HEK293 (cell line): ENCODE results near the gene ADAMTS13.

Experiments used
- CTCF ChIA-PET: fragments of 350-600 bp; formaldehyde crosslinking; extraction: SDS; loops from one replicate; lab custom pipeline; 2021; ENCODE audit warnings: antibody characterized with exemption; lab: Yijun Ruan, JAX
- POLR2A ChIA-PET: fragments of 300-600 bp; formaldehyde crosslinking; extraction: SDS; loops from one replicate; lab custom pipeline; 2020; ENCODE audit warnings: antibody characterized with exemption, inconsistent platforms; lab: Yijun Ruan, JAX
- H3K27ac ChIP-seq: fragments of 200-500 bp; sonication (Bioruptor generic); 2 replicates; pipeline ENCODE4 v1.5.1; 2014; ENCODE audit warnings: low read depth, low read length, control low read depth, inconsistent platforms; ENCODE audit errors: extremely low read depth
- H3K36me3 ChIP-seq, 2 experiments: fragments of 200-500 bp in 1 of 2; sonication (Bioruptor generic) in 1 of 2; 1 replicate in 1 of 2; 2 replicates in 1 of 2; pipeline ENCODE4 v1.5.1; 2014 to 2017; ENCODE audit warnings: inconsistent platforms in 2 of 2, low read length in 2 of 2; ENCODE audit not compliant: control insufficient read depth in 2 of 2, insufficient read depth in 1 of 2
- H3K4me1 ChIP-seq: fragments of 200-500 bp; sonication (Bioruptor generic); 2 replicates; pipeline ENCODE4 v1.5.1; 2014; ENCODE audit warnings: mild to moderate bottlenecking, low read length, inconsistent platforms; ENCODE audit not compliant: control insufficient read depth, insufficient read depth
- H3K4me3 ChIP-seq: 2 replicates; pipeline ENCODE4 v1.5.1; 2011; ENCODE audit warnings: low read depth, mild to moderate bottlenecking, control low read depth, low read length, moderate library complexity
- H3K9me3 ChIP-seq: fragments of 200-500 bp; sonication (Bioruptor generic); 2 replicates; pipeline ENCODE4 v1.5.1; 2014; ENCODE audit warnings: low read depth, low read length, inconsistent platforms; ENCODE audit not compliant: control insufficient read depth, insufficient read depth
- HOXA7 ChIP-seq: sonication (generic); formaldehyde crosslinking; IDR thresholded peaks from 2 replicates; pipeline ENCODE4 v1.8.1; 2022; ENCODE audit warnings: missing genetic modification reagents, borderline replicate concordance
- OSR2 ChIP-seq: fragments of 450-650 bp; formaldehyde crosslinking; IDR thresholded peaks from 2 replicates; pipeline ENCODE4 v1.5.1; 2016; ENCODE audit warnings: missing biosample characterization, missing genetic modification characterization
- RBAK ChIP-seq: fragments of 450-650 bp; formaldehyde crosslinking; IDR thresholded peaks from 2 replicates; pipeline ENCODE4 v1.5.1; 2016; ENCODE audit warnings: missing biosample characterization, missing genetic modification characterization
- SCRT1 ChIP-seq: fragments of 450-650 bp; formaldehyde crosslinking; IDR thresholded peaks from 2 replicates; pipeline ENCODE4 v1.5.1; 2016; ENCODE audit warnings: missing biosample characterization, missing genetic modification characterization, borderline replicate concordance
- SCRT2 ChIP-seq: fragments of 450-650 bp; formaldehyde crosslinking; IDR thresholded peaks from 2 replicates; pipeline ENCODE4 v1.5.1; 2016; ENCODE audit warnings: missing biosample characterization, missing genetic modification characterization
- WT1 ChIP-seq: fragments of 450-650 bp; formaldehyde crosslinking; IDR thresholded peaks from 2 replicates; pipeline ENCODE4 v1.5.1; 2016; ENCODE audit warnings: missing biosample characterization, missing genetic modification characterization
- ZIC2 ChIP-seq: fragments of 450-650 bp; formaldehyde crosslinking; IDR thresholded peaks from 2 replicates; pipeline ENCODE4 v1.5.1; 2016; ENCODE audit warnings: missing biosample characterization, missing genetic modification characterization
- ZNF121 ChIP-seq: fragments of 450-650 bp; formaldehyde crosslinking; IDR thresholded peaks from 2 replicates; pipeline ENCODE4 v1.5.1; 2016; ENCODE audit warnings: missing biosample characterization, missing genetic modification characterization
- ZNF223 ChIP-seq: fragments of 450-650 bp; formaldehyde crosslinking; IDR thresholded peaks from 2 replicates; pipeline ENCODE4 v1.5.1; 2016; ENCODE audit warnings: missing biosample characterization, missing genetic modification characterization
- ZNF350 ChIP-seq: fragments of 450-650 bp; formaldehyde crosslinking; IDR thresholded peaks from 2 replicates; pipeline ENCODE4 v1.5.0; 2017; ENCODE audit warnings: missing biosample characterization, mild to moderate bottlenecking, missing genetic modification characterization
- ZNF544 ChIP-seq: fragments of 450-650 bp; formaldehyde crosslinking; IDR thresholded peaks from 2 replicates; pipeline ENCODE4 v1.5.0; 2017; ENCODE audit warnings: missing biosample characterization, missing genetic modification characterization
- ZNF549 ChIP-seq: fragments of 450-650 bp; IDR thresholded peaks from 2 replicates; pipeline ENCODE4 v1.5.1; 2018; ENCODE audit warnings: missing biosample characterization, missing genetic modification characterization, mild to moderate bottlenecking, inconsistent platforms, moderate library complexity
- ZNF660 ChIP-seq: fragments of 450-650 bp; IDR thresholded peaks from 2 replicates; pipeline ENCODE4 v1.5.1; 2018; ENCODE audit warnings: missing biosample characterization, mild to moderate bottlenecking, missing genetic modification characterization
- ZNF701 ChIP-seq: fragments of 450-650 bp; formaldehyde crosslinking; IDR thresholded peaks from 2 replicates; pipeline ENCODE4 v1.5.1; 2016; ENCODE audit warnings: missing biosample characterization, missing genetic modification characterization
- ZNF777 ChIP-seq: fragments of 450-650 bp; formaldehyde crosslinking; IDR thresholded peaks from 2 replicates; pipeline ENCODE4 v1.5.1; 2017; ENCODE audit warnings: missing biosample characterization, missing genetic modification characterization, borderline replicate concordance
- TF ChIP-seq, protein P1 (sequence below): fragments of 450-650 bp; formaldehyde crosslinking; optimal IDR thresholded peaks from 2 replicates; pipeline ENCODE3; 2016; ENCODE audit warnings: missing biosample characterization, mild to moderate bottlenecking, missing genetic modification characterization
- TF ChIP-seq, protein P2 (sequence below): fragments of 450-650 bp; formaldehyde crosslinking; IDR thresholded peaks from 2 replicates; pipeline ENCODE4 v1.5.1; 2017; ENCODE audit warnings: missing biosample characterization, mild to moderate bottlenecking, missing genetic modification characterization, moderate library complexity
- TF ChIP-seq, protein P3 (sequence below): fragments of 450-650 bp; IDR thresholded peaks from 2 replicates; pipeline ENCODE4 v1.5.1; 2018; ENCODE audit warnings: missing biosample characterization, mild to moderate bottlenecking, missing genetic modification characterization
- TF ChIP-seq, protein P4 (sequence below): fragments of 450-650 bp; formaldehyde crosslinking; IDR thresholded peaks from 2 replicates; pipeline ENCODE4 v1.5.1; 2016; ENCODE audit warnings: missing biosample characterization, missing genetic modification characterization

Gene ADAMTS13

DNA sequence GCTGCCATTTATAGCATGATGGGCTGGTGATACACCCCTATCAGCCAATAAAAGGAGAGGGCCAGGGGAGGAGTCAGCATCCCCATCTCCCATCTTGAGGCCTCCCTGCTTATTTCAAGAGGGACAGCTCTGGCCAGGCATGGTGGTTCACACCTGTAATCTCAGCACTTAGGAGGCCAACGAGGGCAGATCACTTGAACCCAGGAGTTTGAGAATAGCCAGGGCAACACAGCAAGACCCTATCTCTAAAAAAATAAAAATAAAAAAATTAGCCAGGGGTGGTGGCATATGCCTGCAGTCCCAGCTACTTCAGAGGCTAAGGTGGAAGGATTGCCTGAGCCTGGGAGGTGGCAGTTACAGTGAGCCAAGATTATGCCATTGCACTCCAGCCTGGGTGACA, 14.1 kb upstream of the ADAMTS13 start:
- TF ChIP-seq ZNF121 (tag by site-specific recombination) (peak; percentile 82), WT1 (tag by site-specific recombination) (no peak)
- peaks cover 5 to 95% of the 10 kb centered on the region in 2 experiments for H3K36me3 ChIP-seq
- no peaks in the 10 kb centered on the region for H3K4me1 ChIP-seq
- POLR2A ChIA-PET: no interaction called here
- H3K9me3 ChIP-seq: no peaks in the 10 kb centered on the region
- no peak overlapping the region for H3K4me3 ChIP-seq
- H3K27ac ChIP-seq: no peak overlapping the region
- CTCF ChIA-PET: interaction anchor here (0.7 to 1.4 kb wide), 5 partner anchors 9 to 365 kb away, joined by 3 to 5 read pairs (median 4); no protein-coding TSS in a partner anchor

DNA sequence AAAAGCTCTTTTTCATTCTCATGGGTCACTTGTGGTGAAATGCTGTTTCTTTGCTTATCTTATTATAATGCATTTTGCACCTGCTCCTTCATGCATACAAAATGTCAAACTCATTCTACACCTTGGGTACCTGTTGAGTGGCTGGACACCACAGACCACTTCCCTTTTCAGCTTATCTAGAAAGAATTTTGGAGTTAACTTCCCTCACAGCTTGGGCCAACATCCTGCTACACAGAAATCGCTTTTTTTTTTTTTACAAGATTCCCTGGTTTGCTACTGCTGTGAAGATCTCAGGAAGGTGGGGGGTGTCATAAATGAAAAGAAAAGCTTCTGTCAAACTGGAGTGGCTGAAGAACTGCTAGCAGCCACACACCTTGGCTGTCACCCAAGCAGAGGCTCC, 7.0 kb upstream of the ADAMTS13 start:
- ChIA-PET POLR2A (interaction anchor here (4.7 kb wide), 1 partner anchor 45 kb away, joined by 28 read pairs; the partner anchor contains the start of gene CACFD1), CTCF (interaction anchor here (0.7 to 3.5 kb wide), 6 partner anchors 10 to 582 kb away, joined by 3 to 20 read pairs (median 4); no protein-coding TSS in a partner anchor)
- TF ChIP-seq ZNF544: no peak
- no peak for TF ChIP-seq HOXA7
- TF ChIP-seq ZNF549 (tag by site-specific recombination): no peak
- no peak for TF ChIP-seq ZNF350 (tag by site-specific recombination)
- TF ChIP-seq ZIC2 (tag by site-specific recombination): no peak
- no peak for TF ChIP-seq ZNF701
- TF ChIP-seq, protein P1, sequence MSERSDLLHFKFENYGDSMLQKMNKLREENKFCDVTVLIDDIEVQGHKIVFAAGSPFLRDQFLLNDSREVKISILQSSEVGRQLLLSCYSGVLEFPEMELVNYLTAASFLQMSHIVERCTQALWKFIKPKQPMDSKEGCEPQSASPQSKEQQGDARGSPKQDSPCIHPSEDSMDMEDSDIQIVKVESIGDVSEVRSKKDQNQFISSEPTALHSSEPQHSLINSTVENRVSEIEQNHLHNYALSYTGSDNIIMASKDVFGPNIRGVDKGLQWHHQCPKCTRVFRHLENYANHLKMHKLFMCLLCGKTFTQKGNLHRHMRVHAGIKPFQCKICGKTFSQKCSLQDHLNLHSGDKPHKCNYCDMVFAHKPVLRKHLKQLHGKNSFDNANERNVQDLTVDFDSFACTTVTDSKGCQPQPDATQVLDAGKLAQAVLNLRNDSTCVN (tag by site-specific recombination): no peak
- TF ChIP-seq OSR2 (tag by site-specific recombination): no peak
- TF ChIP-seq, protein P2, sequence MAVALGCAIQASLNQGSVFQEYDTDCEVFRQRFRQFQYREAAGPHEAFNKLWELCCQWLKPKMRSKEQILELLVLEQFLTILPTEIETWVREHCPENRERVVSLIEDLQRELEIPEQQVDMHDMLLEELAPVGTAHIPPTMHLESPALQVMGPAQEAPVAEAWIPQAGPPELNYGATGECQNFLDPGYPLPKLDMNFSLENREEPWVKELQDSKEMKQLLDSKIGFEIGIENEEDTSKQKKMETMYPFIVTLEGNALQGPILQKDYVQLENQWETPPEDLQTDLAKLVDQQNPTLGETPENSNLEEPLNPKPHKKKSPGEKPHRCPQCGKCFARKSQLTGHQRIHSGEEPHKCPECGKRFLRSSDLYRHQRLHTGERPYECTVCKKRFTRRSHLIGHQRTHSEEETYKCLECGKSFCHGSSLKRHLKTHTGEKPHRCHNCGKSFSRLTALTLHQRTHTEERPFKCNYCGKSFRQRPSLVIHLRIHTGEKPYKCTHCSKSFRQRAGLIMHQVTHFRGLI (tag by site-specific recombination): no peak
- TF ChIP-seq, protein P3, sequence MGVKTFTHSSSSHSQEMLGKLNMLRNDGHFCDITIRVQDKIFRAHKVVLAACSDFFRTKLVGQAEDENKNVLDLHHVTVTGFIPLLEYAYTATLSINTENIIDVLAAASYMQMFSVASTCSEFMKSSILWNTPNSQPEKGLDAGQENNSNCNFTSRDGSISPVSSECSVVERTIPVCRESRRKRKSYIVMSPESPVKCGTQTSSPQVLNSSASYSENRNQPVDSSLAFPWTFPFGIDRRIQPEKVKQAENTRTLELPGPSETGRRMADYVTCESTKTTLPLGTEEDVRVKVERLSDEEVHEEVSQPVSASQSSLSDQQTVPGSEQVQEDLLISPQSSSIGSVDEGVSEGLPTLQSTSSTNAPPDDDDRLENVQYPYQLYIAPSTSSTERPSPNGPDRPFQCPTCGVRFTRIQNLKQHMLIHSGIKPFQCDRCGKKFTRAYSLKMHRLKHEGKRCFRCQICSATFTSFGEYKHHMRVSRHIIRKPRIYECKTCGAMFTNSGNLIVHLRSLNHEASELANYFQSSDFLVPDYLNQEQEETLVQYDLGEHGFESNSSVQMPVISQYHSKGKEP (tag by site-specific recombination): no peak
- TF ChIP-seq, protein P4, sequence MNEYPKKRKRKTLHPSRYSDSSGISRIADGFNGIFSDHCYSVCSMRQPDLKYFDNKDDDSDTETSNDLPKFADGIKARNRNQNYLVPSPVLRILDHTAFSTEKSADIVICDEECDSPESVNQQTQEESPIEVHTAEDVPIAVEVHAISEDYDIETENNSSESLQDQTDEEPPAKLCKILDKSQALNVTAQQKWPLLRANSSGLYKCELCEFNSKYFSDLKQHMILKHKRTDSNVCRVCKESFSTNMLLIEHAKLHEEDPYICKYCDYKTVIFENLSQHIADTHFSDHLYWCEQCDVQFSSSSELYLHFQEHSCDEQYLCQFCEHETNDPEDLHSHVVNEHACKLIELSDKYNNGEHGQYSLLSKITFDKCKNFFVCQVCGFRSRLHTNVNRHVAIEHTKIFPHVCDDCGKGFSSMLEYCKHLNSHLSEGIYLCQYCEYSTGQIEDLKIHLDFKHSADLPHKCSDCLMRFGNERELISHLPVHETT (tag by site-specific recombination): no peak
- TF ChIP-seq RBAK (tag by site-specific recombination): no peak
- TF ChIP-seq SCRT2 (tag by site-specific recombination): peak; percentile 54
- TF ChIP-seq ZNF223: no peak
- no peak for TF ChIP-seq ZNF777
- 0 out of 2 replicates have a peak, but pooled peaks have one; percentile 29 for TF ChIP-seq SCRT1 (tag by site-specific recombination)
- TF ChIP-seq ZNF660: no peak
- Histone ChIP-seq H3K4me3 (no peak overlapping the region), H3K4me1 (no peaks in the 10 kb centered on the region; the same call in 1 of the 2 replicates), H3K27ac (no peak overlapping the region), H3K36me3 (peaks cover 7 to 65% of the 10 kb centered on the region in 2 experiments), H3K9me3 (no peaks in the 10 kb centered on the region)
